ENCODE data around the gene PCNX2.

Gene PCNX2

DNA sequence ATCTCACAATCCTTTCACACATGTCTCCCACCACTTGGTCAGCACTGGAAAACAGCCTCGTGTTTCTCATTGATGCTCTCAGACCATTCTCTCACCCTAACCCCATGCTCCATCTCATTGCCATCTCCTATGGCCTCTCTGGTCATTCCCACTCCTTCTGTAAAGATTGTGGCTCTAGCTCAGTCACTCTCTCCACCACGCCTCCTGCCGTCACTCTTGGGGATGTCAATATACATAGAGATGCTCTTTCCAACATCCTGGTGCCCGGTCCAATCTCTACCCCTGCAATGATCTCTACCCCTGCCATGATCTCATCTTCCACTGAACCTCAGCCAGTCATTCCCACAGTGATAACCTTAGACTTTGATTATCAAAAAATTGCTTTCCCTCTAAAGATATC, 255.0 kb downstream of the PCNX2 start:
- Histone ChIP-seq H3K9me3 (replicated peaks; ENCODE audit: insufficient read depth, low read length) (no peaks in the 10 kb centered on the region), H2AFZ (ENCODE audit: low read length) (no peak overlapping the region), H3K36me3 (replicated peaks; ENCODE audit: insufficient read depth, low read length) (no peaks in the 10 kb centered on the region), H3K4me2 (ENCODE audit: low read depth, low read length) (no peak overlapping the region), H3K9me2 (replicated peaks; ENCODE audit: insufficient read depth, low read length) (no peaks in the 10 kb centered on the region), H3K4me1 (ENCODE audit: low read length) (no peaks in the 10 kb centered on the region), H3K79me2 (ENCODE audit: low read length) (no peaks in the 10 kb centered on the region), H3K27ac (ENCODE audit: low read length) (no peak overlapping the region), H3F3A (ENCODE audit: insufficient read depth, low read length) (no peaks in the 10 kb centered on the region), H3K4me3 (ENCODE audit: low read length) (no peak overlapping the region), H3K9ac (ENCODE audit: low read length) (no peak overlapping the region), H3K27me3 (replicated peaks; ENCODE audit: insufficient read depth, low read length) (no peaks in the 10 kb centered on the region), H4K20me1 (ENCODE audit: insufficient read depth, low read length) (no peaks in the 10 kb centered on the region)
- TF ChIP-seq EZH2phosphoT487 (IDR thresholded peaks at IDR 0.05; ENCODE audit: low read length) (no peak), EZH2 (optimal IDR thresholded peaks at IDR 0.05; ENCODE audit: low read depth, low read length) (no peak)
- TF ChIP-seq, protein P1, sequence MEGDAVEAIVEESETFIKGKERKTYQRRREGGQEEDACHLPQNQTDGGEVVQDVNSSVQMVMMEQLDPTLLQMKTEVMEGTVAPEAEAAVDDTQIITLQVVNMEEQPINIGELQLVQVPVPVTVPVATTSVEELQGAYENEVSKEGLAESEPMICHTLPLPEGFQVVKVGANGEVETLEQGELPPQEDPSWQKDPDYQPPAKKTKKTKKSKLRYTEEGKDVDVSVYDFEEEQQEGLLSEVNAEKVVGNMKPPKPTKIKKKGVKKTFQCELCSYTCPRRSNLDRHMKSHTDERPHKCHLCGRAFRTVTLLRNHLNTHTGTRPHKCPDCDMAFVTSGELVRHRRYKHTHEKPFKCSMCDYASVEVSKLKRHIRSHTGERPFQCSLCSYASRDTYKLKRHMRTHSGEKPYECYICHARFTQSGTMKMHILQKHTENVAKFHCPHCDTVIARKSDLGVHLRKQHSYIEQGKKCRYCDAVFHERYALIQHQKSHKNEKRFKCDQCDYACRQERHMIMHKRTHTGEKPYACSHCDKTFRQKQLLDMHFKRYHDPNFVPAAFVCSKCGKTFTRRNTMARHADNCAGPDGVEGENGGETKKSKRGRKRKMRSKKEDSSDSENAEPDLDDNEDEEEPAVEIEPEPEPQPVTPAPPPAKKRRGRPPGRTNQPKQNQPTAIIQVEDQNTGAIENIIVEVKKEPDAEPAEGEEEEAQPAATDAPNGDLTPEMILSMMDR (IDR thresholded peaks at IDR 0.05; ENCODE audit: low read length), result no peak
- no peak for DNase-seq

DNA sequence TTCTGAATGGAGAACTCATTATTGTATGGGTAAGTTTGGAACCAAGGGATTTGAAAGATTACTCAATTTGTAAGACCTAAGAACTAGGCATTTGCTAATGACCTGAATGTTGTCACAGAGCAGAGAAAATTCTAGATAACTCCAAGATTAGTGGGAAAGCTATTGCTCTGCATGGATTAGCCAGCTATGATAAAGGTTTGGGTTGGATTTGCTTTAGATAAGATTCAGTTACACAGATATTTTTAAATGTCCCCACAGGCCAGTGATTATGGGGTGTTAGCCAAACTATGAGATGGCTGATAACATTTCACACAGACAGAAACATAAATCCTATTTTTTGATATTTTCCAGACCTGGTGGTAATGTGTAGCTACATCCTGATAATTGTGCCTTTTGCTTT, 256.9 kb downstream of the PCNX2 start:
- Histone ChIP-seq H3K79me2 (ENCODE audit: low read length) (no peaks in the 10 kb centered on the region), H3K9me3 (replicated peaks; ENCODE audit: insufficient read depth, low read length) (no peaks in the 10 kb centered on the region), H3K9ac (ENCODE audit: low read length) (no peak overlapping the region), H2AFZ (ENCODE audit: low read length) (no peak overlapping the region), H4K20me1 (ENCODE audit: insufficient read depth, low read length) (no peaks in the 10 kb centered on the region), H3K4me2 (ENCODE audit: low read depth, low read length) (no peak overlapping the region), H3K4me1 (ENCODE audit: low read length) (no peaks in the 10 kb centered on the region), H3K27ac (ENCODE audit: low read length) (no peak overlapping the region), H3K36me3 (replicated peaks; ENCODE audit: insufficient read depth, low read length) (no peaks in the 10 kb centered on the region), H3K27me3 (replicated peaks; ENCODE audit: insufficient read depth, low read length) (no peaks in the 10 kb centered on the region), H3K9me2 (replicated peaks; ENCODE audit: insufficient read depth, low read length) (no peaks in the 10 kb centered on the region), H3K4me3 (ENCODE audit: low read length) (no peak overlapping the region), H3F3A (ENCODE audit: insufficient read depth, low read length) (no peaks in the 10 kb centered on the region)
- no peak for TF ChIP-seq EZH2phosphoT487 (IDR thresholded peaks at IDR 0.05; ENCODE audit: low read length)
- TF ChIP-seq, protein P1 (IDR thresholded peaks at IDR 0.05; ENCODE audit: low read length), result no peak
- no peak for TF ChIP-seq EZH2 (optimal IDR thresholded peaks at IDR 0.05; ENCODE audit: low read depth, low read length)
- DNase-seq, result no peak

DNA sequence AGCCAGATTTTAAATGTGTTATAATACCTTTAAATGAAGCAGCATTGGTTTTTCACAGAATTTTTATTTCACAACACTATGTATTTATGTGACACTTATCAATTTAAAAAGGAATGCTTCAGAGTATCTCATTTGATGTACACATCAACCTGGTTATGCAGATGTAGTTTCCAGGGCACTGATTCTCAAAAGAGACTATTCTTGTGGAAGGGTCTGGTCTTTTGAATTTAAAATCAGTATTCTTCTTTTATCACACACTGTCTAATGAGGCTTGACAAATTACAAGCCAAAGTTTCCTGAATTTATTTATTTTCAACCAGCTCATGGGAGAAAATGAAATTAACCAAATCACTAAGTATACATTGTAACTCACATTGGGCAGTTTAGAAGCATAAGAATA, 257.7 kb downstream of the PCNX2 start:
- Histone ChIP-seq H4K20me1 (ENCODE audit: insufficient read depth, low read length) (no peaks in the 10 kb centered on the region), H3K4me2 (ENCODE audit: low read depth, low read length) (no peak overlapping the region), H3K4me3 (ENCODE audit: low read length) (no peak overlapping the region), H3F3A (ENCODE audit: insufficient read depth, low read length) (no peaks in the 10 kb centered on the region), H3K9ac (ENCODE audit: low read length) (no peak overlapping the region), H3K27ac (ENCODE audit: low read length) (no peak overlapping the region), H3K79me2 (ENCODE audit: low read length) (no peaks in the 10 kb centered on the region), H3K9me2 (replicated peaks; ENCODE audit: insufficient read depth, low read length) (no peaks in the 10 kb centered on the region), H2AFZ (ENCODE audit: low read length) (no peak overlapping the region), H3K36me3 (replicated peaks; ENCODE audit: insufficient read depth, low read length) (no peaks in the 10 kb centered on the region), H3K27me3 (replicated peaks; ENCODE audit: insufficient read depth, low read length) (no peaks in the 10 kb centered on the region), H3K9me3 (replicated peaks; ENCODE audit: insufficient read depth, low read length) (no peaks in the 10 kb centered on the region), H3K4me1 (ENCODE audit: low read length) (no peaks in the 10 kb centered on the region)
- DNase-seq, result no peak
- TF ChIP-seq, protein P1 (IDR thresholded peaks at IDR 0.05; ENCODE audit: low read length), result no peak
- TF ChIP-seq EZH2phosphoT487 (IDR thresholded peaks at IDR 0.05; ENCODE audit: low read length), result no peak
- TF ChIP-seq EZH2 (optimal IDR thresholded peaks at IDR 0.05; ENCODE audit: low read depth, low read length), result no peak
